ENCODE data around the gene NEUROD4.

Gene NEUROD4

GRCh38 chr12:55058776-55059175, 39.0 kb downstream of the NEUROD4 start:
- DNase-seq (ENCODE audit: low spot score) = no peak

GRCh38 chr12:55060470-55060869, 40.7 kb downstream of the NEUROD4 start:
- no peak for DNase-seq (ENCODE audit: low spot score)

GRCh38 chr12:55061024-55061423, 41.2 kb downstream of the NEUROD4 start:
- no peak for DNase-seq (ENCODE audit: low spot score)

- DNase-seq (ENCODE audit: low spot score) = no peak
Observed at GRCh38 chr12:55063291-55063690, 43.5 kb downstream of the NEUROD4 start.

GRCh38 chr12:55065535-55065934, 45.8 kb downstream of the NEUROD4 start:
- no peak for DNase-seq (ENCODE audit: low spot score)

GRCh38 chr12:55067701-55068100, 47.9 kb downstream of the NEUROD4 start:
- no peak for DNase-seq (ENCODE audit: low spot score)

- DNase-seq (ENCODE audit: low spot score) = peak; percentile 57
Observed at GRCh38 chr12:55068416-55069010, 48.7 kb downstream of the NEUROD4 start.

- DNase-seq (ENCODE audit: low spot score) = peak; percentile 41
Observed at GRCh38 chr12:55072083-55072482, 52.3 kb downstream of the NEUROD4 start.

GRCh38 chr12:55073043-55074022, 53.6 kb downstream of the NEUROD4 start:
- peak; percentile 63 for DNase-seq (ENCODE audit: low spot score)

GRCh38 chr12:55074806-55075205, 55.0 kb downstream of the NEUROD4 start:
- DNase-seq (ENCODE audit: low spot score) = no peak
